Activated CD8-positive, alpha-beta memory T cell treated with anti-CD3 and anti-CD28 coated beads for 4 hours (primary cell): Measurements from ENCODE around the gene CCDC188.
A peak's percentile ranks its signal among the peaks of the same experiment; 100 is the strongest.

ENCODE experiments used
- DNase-seq, 2 donors: peaks; one replicate each; pipeline ENCODE4 v3.0.0-alpha.2; 2020; ENCODE audit warnings: low read depth in 2 of 2

The CCDC188 gene

DNA sequence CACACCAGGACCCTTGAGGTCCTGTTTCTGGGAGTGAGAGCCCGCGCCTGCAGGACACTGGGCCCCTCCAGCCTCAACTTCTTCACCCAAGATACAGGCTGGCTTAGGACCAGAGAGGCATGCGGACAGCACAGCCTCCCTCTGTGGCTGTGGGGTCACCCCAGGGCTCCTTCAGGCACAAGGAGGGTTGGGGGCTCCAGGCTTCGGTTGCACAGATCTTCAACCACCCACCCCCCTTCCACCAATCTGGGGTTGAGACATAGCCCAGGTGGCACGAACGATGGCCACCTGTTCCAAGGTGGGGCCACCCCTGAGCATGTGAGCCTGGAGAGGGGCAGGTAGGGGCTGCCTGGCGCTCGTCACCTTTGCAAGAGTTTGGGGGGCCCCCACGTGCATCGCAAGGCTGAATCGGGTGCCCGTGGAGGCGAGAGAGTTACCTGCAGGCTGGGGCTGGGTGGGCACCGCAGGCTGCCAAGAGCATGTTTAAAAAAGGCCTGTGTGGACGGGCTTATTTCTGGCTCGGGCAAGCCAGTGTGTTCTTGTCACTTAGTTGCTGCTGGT, 18.1 kb downstream of the CCDC188 start:
- no peak for DNase-seq

DNA sequence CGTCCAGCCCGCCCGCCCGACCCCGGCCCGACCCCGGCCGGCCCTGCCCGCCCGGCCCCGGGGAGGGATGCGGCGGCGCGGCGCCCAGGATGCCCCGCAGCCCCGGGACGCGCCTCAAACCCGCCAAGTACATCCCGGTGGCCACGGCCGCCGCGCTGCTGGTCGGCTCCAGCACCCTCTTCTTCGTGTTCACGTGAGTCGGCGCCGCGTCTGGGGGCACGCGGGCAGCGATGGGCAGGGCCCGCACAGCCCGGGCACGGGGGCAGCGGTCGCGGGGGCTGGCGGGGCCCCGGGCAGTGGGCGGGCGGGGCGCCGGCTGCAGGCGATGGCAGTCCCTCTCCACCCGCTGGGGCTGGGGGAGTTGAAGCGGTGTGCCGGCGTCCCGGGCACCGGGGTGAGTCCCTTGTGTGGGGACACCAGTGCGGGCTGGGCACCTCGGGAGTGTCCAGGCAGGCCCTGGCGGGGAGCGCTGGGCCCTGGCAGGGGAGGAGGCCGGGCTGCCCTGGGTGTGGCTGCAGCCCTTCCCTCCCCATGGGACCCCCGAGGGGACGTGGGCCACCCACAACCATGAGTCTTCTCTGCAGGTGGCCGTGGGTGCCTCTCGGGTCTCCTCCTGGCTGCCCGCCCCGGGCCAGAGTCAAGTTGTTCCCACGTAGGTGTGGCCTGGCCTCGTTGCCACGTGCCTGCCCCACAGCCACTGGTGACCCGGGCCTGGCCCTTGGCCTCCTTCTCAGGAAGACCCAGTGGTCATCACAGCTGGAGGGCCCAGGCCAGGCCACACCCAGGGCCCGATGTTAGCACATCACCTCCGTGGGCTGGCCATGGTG, 18.8 kb downstream of the CCDC188 start:
- no peak for DNase-seq

DNA sequence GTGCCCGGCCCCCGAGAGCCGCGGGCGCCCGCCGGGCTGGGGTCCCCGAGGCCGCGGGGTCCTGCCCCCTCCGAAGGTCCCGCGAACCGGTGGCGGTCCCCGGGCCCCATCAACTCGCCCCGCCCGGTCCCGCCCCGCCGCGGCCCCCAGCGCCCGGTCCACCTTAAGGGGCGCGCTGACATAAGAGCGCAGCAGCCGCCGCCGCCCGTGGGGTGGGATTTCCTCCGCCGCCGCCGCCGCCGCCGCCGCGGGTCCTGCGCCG, 19.3 kb downstream of the CCDC188 start, which contains the start of gene ZDHHC8:
Gene ZDHHC8 (plus strand): TSS at position 208 of the 262 bp plus-strand sequence. CDS start 144 bp downstream, outside the sequence.
- no peak for DNase-seq

DNA sequence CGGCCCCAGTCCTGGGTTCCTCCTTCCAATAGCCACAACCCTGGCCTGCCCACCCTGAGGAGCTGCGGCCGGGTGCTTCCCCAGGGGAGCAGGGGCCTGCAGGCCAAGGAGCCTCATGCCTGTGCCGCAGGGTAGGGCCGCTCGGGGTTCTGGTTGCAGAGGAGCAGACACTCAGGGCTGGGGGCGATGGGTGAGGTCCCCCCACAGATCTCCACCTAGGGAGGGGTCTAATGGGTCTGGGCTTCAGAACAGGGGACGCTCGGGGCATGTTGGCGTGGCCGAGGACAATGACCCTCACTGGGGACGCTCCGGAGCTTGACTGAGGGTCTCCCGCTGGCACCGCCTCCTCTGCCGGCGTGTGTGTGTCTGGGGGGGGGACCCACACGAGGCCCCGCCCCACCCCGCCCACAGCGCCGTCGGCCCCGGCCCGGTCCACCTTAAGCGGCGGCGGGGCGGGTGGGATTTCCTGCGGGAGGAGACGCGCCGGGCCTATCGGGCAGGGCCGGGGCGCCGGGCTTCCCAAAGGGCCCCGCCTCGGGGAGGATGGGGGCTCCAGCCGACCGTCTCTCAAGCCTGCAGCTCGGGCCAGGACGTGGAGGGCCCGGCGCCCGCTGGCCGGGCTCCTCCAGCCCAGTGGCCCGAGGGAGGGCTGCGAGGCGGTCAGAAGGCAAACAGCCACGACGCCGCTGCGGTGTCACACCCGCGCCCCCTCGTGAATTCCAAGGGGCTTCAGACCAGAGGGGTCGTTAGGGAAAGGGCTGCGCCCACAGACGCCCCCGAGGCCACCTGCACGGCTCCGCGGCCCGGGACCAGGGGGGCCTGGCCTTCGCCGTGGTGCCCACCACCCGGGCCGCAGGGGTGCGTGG, 19.9 kb downstream of the CCDC188 start:
- DNase-seq = peak; percentile 57 to 62

DNA sequence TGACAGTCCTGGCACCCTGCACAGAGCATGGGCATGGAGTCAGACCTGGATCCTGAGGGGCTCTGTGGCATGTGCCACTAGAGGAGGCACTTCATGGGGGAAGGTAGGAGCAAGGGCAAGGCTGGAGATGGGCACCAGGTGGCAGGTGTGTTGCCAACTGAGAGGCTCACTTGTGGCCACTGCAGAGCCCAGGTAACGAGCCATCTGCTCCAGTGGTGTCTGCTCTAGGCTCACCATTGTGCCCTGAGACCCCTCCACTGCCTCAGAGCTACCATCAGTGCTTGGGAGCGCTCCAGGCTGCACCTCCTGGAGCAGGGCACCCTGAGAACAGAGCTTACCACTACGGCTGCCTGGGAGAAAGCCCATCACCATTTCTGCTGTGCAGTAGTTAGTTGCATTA, 20.5 kb downstream of the CCDC188 start:
- DNase-seq = no peak

DNA sequence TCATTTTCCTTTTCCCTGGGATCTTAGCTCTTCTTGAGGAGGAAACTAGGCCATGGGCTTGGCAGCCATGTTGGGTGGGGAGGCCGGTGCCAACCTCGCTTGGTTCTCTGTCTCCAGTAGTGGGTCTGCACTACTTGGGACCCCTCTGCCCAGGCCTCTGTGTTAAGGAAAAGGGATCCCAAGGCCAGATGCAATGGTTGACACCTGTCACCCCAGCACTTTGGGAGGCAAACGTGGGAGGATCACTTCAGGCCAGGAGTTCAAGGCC, 21.2 kb downstream of the CCDC188 start:
- DNase-seq = no peak

DNA sequence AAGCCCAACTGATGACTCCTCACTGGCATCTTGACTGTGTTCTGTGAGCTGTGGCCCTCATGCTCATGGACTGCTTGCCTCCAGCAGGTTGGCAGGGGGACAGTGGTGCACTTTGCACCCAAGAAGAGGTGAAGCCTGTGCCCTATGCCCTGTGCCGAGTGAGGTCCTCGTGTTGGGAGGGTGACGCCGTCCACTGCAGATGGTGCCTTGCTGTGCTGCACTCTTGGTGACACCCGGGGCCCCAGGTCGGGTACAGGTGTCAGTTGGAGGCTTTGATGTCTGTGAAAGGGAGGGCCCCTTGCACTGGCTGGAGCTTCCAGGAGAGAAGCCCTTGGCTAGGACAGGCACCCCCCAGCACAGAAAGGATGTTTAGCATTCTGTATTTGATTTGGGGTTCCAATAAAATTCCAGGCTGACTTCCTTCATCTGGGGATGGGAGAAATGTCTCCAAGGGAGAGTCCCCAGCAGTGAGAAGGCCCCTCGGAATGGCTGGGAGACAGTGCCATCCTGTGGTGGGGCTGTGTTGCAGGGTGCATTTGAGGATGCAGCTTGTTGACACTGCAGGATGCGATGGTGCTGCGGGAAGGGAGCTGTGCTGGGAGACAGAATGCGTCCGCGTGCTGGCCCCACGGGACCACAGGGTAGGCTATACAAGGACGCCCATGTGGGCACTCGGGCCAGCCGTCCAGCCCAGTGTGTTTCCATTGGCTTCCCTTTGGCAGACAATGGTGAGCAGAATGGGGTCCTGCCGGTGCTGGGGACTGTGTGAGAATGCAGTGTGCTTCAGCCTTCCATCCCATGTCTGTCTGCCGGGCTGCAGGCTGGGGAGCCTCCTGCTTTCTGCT, 21.7 kb downstream of the CCDC188 start:
- DNase-seq = no peak

DNA sequence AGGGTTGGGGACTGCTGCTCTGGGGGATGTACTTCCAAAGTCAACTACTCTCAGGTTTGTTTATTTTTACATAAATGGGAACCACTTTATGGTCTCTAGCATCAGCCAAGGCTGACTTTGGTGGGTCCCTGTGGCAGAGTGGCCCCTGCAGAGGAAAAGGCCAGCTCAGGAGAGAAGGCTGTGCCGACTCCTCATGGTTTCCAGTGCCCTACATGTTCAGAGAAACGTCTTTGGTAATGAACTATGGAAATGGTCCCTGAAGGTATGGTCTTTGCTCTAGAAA, 22.3 kb downstream of the CCDC188 start:
- no peak for DNase-seq

DNA sequence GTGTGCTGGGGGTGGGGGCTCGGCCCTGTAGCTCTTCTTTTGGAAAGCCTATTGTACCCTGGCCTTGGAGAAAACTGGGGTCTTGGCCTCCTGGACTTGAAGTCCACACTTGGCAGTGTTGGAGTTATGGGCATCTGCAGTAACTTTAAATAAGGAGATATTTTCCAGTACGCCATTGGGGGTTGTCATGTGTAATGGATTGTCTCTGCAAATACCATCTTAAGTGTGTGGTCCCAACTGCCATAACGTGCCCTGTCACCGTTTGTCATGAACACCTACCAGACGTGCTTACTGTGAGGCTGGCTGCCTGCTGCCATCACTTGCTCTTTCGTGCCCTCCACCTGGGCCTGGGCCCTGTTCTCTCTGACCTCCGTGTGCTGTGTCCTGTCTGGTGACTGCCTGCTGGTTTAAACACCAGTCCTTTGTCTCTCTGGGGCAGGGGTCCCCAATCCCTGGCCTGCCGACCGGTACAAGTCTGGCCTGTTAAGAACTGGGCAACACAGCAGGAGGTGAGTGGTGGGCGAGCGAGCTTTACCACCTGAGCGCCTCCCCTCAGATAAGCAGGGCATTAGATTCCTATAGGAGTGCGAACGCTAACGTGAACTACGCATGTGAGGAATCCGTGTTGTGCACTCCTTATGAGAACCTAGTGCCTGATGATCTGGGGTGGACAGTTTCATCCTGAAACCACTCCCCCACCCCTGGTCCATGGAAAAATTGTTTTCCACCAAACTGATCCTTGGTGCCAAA, 22.8 kb downstream of the CCDC188 start:
- no peak for DNase-seq

DNA sequence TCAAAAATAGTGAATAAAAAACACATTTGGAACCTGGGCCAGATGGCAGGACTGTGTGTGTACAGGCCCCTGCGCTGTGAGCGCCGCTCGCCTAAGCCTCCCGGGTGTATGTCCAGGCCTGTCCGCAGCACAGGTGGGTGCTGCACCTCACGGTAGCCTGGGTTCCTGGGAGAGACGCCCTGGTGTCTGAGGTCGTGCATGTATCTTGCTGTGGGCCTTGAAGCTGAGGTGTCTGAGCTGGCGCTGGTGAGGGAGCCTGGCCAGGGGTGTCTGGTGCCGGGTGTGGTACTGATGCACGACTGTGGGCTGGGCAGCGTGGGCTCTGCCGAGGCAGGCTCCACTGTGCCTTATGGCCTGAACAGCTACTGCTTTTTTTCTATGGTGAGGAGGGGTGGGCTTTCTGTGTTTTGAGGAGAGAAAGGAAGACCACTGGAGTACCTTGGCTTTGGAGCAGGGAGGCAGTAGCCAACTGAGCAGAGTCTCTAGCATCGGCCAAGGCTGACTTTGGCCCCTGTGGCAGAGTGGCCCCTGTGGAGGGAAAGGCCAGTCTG, 23.5 kb downstream of the CCDC188 start:
- no peak for DNase-seq

DNA sequence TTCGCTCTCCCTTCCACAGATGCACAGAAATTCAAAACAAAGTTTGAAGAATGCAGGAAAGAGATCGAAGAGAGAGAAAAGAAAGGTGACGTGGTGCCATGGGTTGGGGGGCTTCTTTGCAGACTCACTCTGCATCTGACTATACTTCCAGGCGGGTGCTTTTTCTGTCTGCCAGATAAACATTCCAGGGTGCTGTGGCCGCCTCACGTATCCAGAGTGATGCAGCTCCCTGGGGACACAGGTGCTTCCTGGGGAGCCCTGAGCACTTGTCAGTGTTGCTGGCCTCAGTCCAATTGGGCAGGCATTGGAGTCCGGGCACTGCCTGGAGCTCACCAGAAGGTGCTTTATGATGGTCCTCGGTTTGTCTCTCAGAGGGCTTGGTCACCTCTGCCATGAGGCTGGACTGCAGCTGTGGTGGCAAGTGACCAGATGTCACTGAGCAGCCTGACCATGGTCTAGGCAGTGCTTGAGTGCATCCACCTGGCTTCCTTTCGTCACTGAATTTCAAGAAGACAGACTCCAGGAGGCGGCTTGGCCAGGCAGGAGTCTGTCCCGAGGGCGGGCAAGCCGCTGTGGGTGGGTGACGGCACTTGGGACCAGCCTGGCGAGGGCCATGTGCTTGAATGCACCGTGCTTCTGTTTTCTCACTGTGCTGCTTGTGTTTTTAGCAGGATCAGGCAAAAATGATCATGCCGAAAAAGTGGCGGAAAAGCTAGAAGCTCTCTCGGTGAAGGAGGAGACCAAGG, 24.4 kb downstream of the CCDC188 start:
- no peak for DNase-seq

DNA sequence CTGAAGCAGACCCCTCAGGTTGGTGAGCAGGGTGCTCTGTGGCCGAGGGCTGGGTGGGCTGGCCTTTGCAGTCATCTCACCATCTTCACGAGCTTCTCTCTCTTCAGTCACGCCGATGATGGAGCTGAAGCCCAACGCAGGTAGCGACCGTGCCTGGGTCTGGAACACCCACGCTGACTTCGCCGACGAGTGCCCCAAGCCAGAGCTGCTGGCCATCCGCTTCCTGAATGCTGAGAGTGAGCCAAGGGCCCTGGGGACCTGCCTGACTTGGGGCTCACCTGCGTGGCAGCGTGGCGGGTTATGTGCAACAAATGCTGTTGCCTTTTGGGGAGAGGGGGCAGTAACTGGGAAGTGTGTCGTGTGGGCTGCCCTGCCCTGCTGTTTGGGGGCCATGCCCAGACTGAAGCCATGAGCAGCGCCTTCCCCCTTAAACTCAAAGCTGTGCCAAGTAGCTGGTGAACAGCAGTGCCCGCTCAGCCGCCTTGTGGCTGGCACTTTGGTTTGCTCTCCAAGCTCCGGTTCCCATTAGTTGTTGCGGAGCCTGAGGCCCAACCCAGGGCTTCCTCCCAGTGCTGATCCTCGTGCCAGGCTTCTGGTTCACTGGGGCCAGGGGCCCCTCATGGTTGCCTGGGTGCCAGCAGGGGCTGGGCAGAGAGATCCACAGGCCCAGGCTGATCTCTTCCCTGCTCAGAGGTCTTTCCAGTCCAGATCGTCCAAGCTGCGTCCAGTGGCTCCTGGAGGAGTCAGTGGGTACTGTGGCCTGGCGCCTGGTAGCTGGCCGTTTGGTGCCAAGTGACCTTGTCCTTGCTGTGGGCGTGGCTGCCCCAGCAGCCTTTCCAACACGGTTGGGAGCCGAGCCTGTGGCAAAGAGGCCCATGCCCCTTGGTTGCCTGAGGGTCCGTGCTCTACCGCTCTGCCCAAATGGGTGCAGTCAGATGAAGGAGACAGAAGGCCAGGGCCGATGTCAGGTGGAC, 25.4 kb downstream of the CCDC188 start:
- no peak for DNase-seq

DNA sequence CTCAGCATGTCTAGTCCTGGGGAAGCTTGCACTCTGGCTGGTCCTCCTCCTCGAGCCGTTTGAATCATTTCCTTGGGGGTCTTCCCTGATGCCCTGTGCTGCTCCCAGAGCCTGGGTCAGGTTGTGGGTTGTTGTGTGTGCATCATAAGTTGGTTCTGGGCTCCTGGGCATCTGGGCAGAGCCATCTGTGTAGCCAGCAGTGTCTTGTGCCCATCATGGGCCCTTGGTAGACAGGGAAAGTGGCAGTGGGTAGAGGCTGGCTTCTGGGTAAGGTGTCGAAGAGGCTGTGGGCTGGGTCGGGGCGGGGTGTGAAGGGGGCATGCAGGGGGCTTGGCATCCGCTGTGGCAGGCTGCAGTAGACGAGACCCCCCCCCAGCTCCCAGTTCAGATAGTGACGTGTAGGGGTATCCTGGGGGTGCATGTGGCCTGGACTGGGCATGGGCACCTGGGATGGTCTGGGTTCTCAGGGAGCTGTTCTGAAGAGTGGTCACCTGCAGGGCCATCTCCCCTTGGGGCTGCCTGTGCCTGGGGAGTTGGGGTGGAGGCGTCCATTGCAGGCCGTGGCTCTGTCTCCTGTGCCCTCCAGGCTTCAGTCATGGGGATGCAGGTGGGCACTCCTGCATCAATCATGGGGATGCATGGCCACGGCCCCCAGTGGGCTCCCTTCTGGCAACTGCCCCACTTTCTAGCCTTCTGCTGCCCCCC, 26.6 kb downstream of the CCDC188 start:
- no peak for DNase-seq

DNA sequence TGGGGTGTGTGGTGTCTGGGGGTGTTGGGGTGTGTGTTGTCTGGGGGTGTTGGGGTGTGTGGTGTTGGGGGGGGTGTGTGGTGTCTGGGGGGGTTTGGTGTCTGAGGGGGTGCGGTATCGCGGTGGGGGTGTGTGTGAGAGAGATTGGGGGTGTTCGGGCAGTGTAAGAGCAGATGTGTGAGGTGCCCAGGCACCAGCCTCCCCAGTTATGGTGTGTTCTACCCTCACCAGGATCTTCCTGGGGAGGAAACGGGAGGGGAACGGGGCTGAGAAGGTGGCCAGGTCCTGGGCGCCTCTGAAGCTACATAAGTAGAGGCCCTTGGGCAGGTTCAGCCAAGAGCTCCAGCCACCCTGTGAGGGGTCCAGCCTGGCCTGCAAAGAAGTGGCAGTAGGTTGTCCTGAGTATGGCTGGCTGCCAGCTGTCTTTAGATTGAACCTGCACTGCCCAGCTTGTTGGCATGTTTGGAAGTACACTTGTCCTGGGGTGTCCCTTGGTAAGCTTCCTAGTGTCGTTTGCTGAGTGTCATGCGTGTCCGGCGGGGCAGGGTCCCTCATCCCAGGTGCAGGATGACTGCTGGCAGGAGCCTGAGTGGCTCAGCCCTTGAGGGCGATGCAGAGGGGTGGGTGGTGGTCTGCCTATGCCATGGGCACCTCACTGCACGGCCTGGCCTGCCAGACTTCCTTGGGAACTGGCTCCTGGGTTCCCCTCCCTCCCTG, 27.3 kb downstream of the CCDC188 start:
- DNase-seq = no peak

DNA sequence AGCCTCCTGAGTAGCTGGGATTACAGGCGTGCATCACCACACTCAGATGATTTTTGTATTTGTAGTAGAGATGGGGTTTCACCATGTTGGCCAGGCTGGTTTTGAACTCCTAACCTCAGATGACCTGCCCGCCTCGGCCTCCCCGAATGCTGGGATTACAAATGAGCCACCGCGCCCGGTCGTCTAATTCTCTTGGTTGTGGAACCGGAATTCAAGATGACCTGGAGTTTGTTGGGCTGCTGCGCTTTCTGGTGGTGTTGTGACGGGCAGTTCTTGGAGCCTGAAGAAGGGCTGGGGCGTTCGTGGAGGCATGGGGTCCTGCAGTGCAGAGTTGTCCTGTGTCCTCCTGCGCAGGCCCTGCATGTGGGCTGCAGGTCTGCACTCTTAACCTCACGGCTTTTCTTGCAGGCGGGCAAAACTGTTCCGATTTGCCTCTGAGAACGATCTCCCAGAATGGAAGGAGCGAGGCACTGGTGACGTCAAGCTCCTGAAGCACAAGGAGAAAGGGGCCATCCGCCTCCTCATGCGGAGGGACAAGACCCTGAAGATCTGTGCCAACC, 28.9 kb downstream of the CCDC188 start:
- DNase-seq = no peak

DNA sequence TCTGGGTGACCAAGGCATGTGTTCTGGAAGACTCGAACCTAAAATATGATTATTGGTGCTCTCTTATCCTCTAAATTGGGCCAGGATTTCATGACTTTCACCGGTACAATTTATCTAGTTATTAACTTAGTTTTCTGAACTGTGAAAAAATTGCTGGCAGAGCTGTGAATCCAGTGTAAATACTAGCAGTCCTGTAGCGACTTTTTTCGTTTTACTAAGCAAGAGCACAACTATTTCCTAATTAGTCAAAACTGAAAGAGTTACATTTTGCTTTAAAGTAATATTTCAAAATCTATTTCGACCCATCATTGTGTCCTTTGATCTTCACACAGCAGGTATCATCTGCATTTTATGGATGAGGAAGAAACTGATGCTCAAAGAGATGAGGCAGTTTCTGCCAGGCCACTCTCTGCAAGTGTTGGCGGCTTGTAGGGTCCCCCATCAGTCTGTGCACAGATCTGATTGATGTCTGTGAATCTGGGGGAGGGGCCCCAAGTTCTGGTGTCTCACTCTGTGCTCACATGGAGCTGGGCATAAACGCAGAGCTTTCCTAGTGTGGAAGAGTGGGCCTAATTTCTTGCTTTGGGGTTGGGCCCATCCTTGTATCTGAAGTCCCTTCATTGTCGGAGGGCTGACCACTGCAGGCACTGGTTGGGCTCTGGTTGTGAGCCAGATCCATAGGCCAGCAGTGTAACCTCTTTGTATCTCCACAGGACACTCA, 32.4 kb downstream of the CCDC188 start:
- no peak for DNase-seq

DNA sequence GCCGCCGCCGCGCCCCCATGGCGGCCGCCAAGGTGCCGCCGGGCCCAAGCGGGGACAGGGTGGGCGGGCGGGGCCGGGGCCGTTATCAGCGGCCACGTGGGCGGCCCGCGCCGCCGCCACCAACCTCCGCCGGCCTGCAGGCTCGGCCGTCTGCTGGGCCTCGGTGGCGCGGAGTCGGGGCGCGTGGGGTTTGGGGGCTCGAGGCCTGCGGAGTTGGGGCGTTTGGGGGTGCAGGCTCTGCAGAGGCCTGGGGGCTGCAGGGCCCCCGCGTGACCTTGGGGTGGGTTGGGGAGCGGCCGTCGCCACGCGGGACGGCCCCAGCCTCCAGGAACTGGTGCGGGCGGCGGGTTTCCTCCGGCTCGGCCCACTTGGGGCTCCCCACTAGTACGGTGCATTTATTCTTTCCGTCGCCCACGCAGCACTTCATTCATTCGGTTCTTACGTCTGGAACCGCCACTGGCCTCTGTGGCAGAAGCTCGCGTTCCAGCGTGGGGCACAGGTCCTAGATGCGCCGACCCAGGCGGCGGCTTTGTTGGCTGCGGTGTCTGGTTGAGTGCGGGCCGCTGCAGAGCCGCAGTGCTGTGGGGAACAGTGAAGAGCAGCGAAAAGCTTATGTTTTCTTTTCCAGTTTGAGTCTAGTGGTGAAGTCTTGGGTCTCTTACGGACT, 33.1 kb downstream of the CCDC188 start:
- peak; percentile 63 to 69 for DNase-seq
